GM18505 (cell line): ENCODE data around the gene FMN2.

Source experiments
- ATAC-seq: cut with Tn5 transposase; IDR thresholded peaks from one replicate; pipeline ENCODE4 v1.9.1; 2021; ENCODE audit not compliant: unreplicated experiment
- POLR2A ChIP-seq: IDR thresholded peaks from 4 replicates; pipeline ENCODE4 v1.6.1; 2011; ENCODE audit warnings: borderline replicate concordance; ENCODE audit not compliant: insufficient read depth, insufficient read length; ENCODE audit errors: extremely low read depth

The FMN2 gene

GRCh38 chr1:240086726-240087125, 5.0 kb upstream of the FMN2 start:
- ATAC-seq, result no peak
- no peak for TF ChIP-seq POLR2A

GRCh38 chr1:240090014-240090413, 1.7 kb upstream of the FMN2 start:
- ATAC-seq, result no peak
- TF ChIP-seq POLR2A, result no peak

- TF ChIP-seq POLR2A, result no peak
Measured at GRCh38 chr1:240090957-240091600, 604 bp upstream of the FMN2 start.

GRCh38 chr1:240092301-240093119, 827 bp downstream of the FMN2 start:
- ATAC-seq, result no peak
- no peak for TF ChIP-seq POLR2A

More at GRCh38 chr1:240090957-240091600, 604 bp upstream of the FMN2 start:
- ATAC-seq, result no peak

- TF ChIP-seq POLR2A, result no peak
- ATAC-seq, result no peak
Measured at GRCh38 chr1:240093120-240093961, 1.7 kb downstream of the FMN2 start.

- TF ChIP-seq POLR2A, result no peak
- no peak for ATAC-seq
Measured at GRCh38 chr1:240094041-240094722, 2.5 kb downstream of the FMN2 start.

GRCh38 chr1:240096974-240097373, 5.3 kb downstream of the FMN2 start:
- no peak for TF ChIP-seq POLR2A
- no peak for ATAC-seq

GRCh38 chr1:240098534-240098933, 6.9 kb downstream of the FMN2 start:
- ATAC-seq, result no peak
- TF ChIP-seq POLR2A, result no peak

- no peak for TF ChIP-seq POLR2A
- ATAC-seq, result no peak
Measured at GRCh38 chr1:240099329-240099728, 7.6 kb downstream of the FMN2 start.

- TF ChIP-seq POLR2A, result no peak
- ATAC-seq, result no peak
Measured at GRCh38 chr1:240099748-240100147, 8.1 kb downstream of the FMN2 start.

GRCh38 chr1:240100371-240100934, 8.8 kb downstream of the FMN2 start:
- TF ChIP-seq POLR2A, result no peak
- no peak for ATAC-seq

GRCh38 chr1:240101306-240101705, 9.6 kb downstream of the FMN2 start:
- no peak for TF ChIP-seq POLR2A
- ATAC-seq, result no peak
